Calu3 (cell line): Measurements from ENCODE around the gene TMEM92. TPM values are rescaled to one million over a fixed set of nuclear protein-coding genes. Genes with fewer than 3 reads are reported as not detected.

Experiments
- BruUV-seq: library from RNA; stranded (reverse); fragments of 400-500 nt; replicated peaks from 2 replicates; lab custom pipeline; 2021; lab: Mats Ljungman, UMichigan
- CTCF ChIA-PET: fragments of 300-600 bp; sonication (Branson Sonifier 250); formaldehyde crosslinking; loops from one replicate; lab custom pipeline; 2022; ENCODE audit warnings: antibody characterized with exemption; lab: Charles Lee
- DNase-seq: peaks from one replicate; pipeline ENCODE4 v3.0.0; 2022
- H3K27ac Mint-ChIP-seq: one replicate; pipeline ENCODE4 v1.8.0; 2022; ENCODE audit warnings: mixed read lengths; ENCODE audit not compliant: unreplicated experiment
- H3K27me3 Mint-ChIP-seq: one replicate; pipeline ENCODE4 v1.8.0; 2022; ENCODE audit warnings: mixed read lengths; ENCODE audit not compliant: unreplicated experiment
- H3K36me3 Mint-ChIP-seq: one replicate; pipeline ENCODE4 v1.8.0; 2022; ENCODE audit warnings: mild to moderate bottlenecking, moderate library complexity, mixed read lengths; ENCODE audit not compliant: insufficient read depth, unreplicated experiment
- H3K4me1 Mint-ChIP-seq: one replicate; pipeline ENCODE4 v1.8.0; 2022; ENCODE audit warnings: mild to moderate bottlenecking, low read depth, mixed read lengths; ENCODE audit not compliant: unreplicated experiment
- H3K4me3 Mint-ChIP-seq: one replicate; pipeline ENCODE4 v1.8.0; 2022; ENCODE audit warnings: mild to moderate bottlenecking, low read depth, moderate library complexity, mixed read lengths; ENCODE audit not compliant: unreplicated experiment
- H3K9me3 Mint-ChIP-seq: one replicate; pipeline ENCODE4 v1.8.0; 2022; ENCODE audit warnings: low read depth, mixed read lengths; ENCODE audit not compliant: unreplicated experiment
- intact Hi-C: fragments of 100-400 bp; cut with micrococcal nuclease; formaldehyde crosslinking; loops from one replicate; pipeline ENCODE4 v1.10.0; 2022; ENCODE audit not compliant: unreplicated experiment
- total RNA-seq: library from RNA; stranded (reverse); gene quantifications from 2 replicates; pipeline ENCODE4 v1.2.3, GENCODE V29; 2022
- TF ChIP-seq, protein P1 (sequence below): fragments of 200-600 bp; IDR thresholded peaks from one replicate; pipeline ENCODE4 v1.8.0; 2022; ENCODE audit warnings: antibody characterized with exemption; ENCODE audit not compliant: unreplicated experiment

The TMEM92 gene
- total RNA-seq, 1 experiment from 2014 or later, result 4.8 TPM

DNA sequence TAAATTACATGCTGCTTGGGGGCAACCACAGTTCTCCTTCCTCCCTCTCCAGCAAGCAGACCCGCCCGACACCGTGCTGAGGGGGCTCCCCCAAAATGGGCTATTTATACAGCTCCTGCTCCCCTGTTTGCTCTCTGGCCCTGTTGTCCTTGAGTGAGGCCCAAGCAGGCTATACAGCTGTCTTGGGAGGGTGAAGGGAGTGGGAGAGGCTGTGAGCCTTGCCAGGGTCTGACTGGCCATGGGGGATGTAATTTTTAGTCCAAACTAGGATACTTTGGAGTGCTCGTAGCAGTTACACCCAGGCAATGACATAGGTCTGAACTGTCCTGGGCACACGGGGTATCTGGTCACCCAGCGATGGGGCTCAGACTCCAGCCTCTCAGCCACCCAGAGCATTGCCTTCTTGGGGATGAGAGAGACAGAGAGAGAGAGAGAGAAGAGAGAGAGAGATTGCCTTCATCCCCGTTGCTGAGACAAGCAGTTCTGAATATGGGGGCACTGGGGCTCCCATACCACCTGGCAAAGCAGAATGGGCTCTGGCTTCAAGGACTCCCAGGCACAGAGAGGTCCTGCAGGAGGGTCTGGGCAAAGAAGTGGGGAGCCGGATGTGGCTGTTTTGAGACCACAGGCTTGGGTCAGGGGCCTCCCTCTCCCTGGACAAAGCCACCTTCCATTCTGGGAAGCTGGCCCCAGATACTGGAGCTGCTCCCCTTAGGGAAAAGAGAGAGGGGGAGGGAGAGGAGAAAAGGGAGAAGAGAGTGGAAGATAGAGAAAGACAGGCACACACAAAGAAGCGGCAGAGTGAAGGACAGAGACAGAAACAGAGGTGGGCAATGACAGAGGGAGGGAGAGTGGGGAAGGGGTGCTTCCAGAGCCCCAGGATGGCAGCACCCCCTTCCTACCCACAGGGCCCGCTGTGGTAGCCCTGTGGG lies 10.7 kb upstream of the TMEM92 start:
- BruUV-seq, result no TSS peak
- H3K4me3 Mint-ChIP-seq, result no peak overlapping the region
- H3K27me3 Mint-ChIP-seq, result peaks cover 85% of the 10 kb centered on the region
- H3K4me1 Mint-ChIP-seq, result peaks cover 15% of the 10 kb centered on the region
- intact Hi-C loops, result no loop called here
- H3K9me3 Mint-ChIP-seq, result no peaks in the 10 kb centered on the region
- no peak overlapping the region for H3K27ac Mint-ChIP-seq
- TF ChIP-seq, protein P1, sequence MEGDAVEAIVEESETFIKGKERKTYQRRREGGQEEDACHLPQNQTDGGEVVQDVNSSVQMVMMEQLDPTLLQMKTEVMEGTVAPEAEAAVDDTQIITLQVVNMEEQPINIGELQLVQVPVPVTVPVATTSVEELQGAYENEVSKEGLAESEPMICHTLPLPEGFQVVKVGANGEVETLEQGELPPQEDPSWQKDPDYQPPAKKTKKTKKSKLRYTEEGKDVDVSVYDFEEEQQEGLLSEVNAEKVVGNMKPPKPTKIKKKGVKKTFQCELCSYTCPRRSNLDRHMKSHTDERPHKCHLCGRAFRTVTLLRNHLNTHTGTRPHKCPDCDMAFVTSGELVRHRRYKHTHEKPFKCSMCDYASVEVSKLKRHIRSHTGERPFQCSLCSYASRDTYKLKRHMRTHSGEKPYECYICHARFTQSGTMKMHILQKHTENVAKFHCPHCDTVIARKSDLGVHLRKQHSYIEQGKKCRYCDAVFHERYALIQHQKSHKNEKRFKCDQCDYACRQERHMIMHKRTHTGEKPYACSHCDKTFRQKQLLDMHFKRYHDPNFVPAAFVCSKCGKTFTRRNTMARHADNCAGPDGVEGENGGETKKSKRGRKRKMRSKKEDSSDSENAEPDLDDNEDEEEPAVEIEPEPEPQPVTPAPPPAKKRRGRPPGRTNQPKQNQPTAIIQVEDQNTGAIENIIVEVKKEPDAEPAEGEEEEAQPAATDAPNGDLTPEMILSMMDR, result no peak
- DNase-seq, result no peak
- CTCF ChIA-PET, result no interaction called here
- H3K36me3 Mint-ChIP-seq, result no peaks in the 10 kb centered on the region

- intact Hi-C loops, result no loop called here
- CTCF ChIA-PET, result interaction anchor here (0.5 to 1.4 kb wide), 2 partner anchors 16 to 62 kb away, joined by 3 to 5 read pairs; no protein-coding TSS in a partner anchor
- H3K9me3 Mint-ChIP-seq, result no peaks in the 10 kb centered on the region
- DNase-seq, result no peak
- H3K4me1 Mint-ChIP-seq, result peaks cover 15% of the 10 kb centered on the region
- H3K4me3 Mint-ChIP-seq, result no peak overlapping the region
- no peaks in the 10 kb centered on the region for H3K36me3 Mint-ChIP-seq
- no TSS peak for BruUV-seq
- TF ChIP-seq, protein P1, result no peak
- no peak overlapping the region for H3K27ac Mint-ChIP-seq
- peaks cover 94% of the 10 kb centered on the region for H3K27me3 Mint-ChIP-seq
These were observed 9.8 kb upstream of the TMEM92 start for GRCh38 chr17:50264263-50265113.

GRCh38 chr17:50265212-50265611 lies 9.1 kb upstream of the TMEM92 start:
- Mint-ChIP-seq H3K4me3 (no peak overlapping the region), H3K27ac (no peak overlapping the region), H3K36me3 (no peaks in the 10 kb centered on the region), H3K27me3 (peaks cover 89% of the 10 kb centered on the region), H3K4me1 (peaks cover 15% of the 10 kb centered on the region), H3K9me3 (no peaks in the 10 kb centered on the region)
- TF ChIP-seq, protein P1, result no peak
- CTCF ChIA-PET, result interaction anchor here (0.5 to 1.7 kb wide), 5 partner anchors 16 to 375 kb away, joined by 3 to 7 read pairs (median 4); no protein-coding TSS in a partner anchor
- no peak for DNase-seq
- BruUV-seq, result no TSS peak
- intact Hi-C loops, result no loop called here

DNA sequence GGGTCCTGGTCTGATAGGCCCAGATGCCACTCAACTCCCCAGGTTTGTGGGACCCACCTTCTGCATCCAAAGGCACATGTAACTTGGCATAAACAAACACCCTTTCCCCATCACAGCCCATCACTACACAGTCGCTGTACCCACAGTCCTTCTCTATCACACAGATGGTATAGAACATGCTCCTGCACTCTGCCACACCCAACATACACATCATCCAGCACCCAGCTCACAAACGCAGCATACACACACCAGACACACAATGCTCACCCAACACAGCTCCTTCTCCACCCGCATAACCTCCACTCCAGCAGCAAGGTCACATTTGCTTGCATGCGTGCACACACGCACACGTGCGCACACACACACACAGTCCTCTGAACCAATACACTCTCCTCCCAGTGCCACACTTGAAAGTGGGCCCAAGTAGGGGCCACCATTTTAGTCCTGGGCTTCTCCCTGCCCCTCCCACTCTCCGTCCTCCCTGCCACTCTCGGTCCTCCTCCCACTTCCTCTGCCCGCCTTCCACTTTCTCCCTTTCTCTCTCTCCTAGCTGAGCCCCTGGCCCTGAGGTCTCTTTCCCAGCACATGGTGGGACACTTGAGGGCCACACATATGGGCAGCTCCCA lies 8.5 kb upstream of the TMEM92 start:
- DNase-seq, result no peak
- Mint-ChIP-seq H3K36me3 (no peaks in the 10 kb centered on the region), H3K27me3 (peaks cover 83% of the 10 kb centered on the region), H3K4me3 (no peak overlapping the region), H3K9me3 (no peaks in the 10 kb centered on the region), H3K27ac (no peak overlapping the region), H3K4me1 (peaks cover 15% of the 10 kb centered on the region)
- CTCF ChIA-PET, result interaction anchor here (0.6 to 1.7 kb wide), 4 partner anchors 47 to 376 kb away, joined by 3 to 7 read pairs (median 4); no protein-coding TSS in a partner anchor
- TF ChIP-seq, protein P1, result no peak
- no TSS peak for BruUV-seq
- intact Hi-C loops, result no loop called here
